ENCODE data around the gene INAFM2.

- no peak for TF ChIP-seq POLR2AphosphoS5 (IDR thresholded peaks at IDR 0.05; ENCODE audit: low read depth)
- no peak for TF ChIP-seq CTCF (conservative IDR thresholded peaks at IDR 0.05; ENCODE audit: low read depth in 2 of 2)
- TF ChIP-seq CREB1 (CRISPR knock-in tag; IDR thresholded peaks at IDR 0.05; ENCODE audit: low read depth), result no peak
- TF ChIP-seq EZH2 (IDR thresholded peaks at IDR 0.05; ENCODE audit: low read depth, unreplicated experiment), result no peak
- TF ChIP-seq EZH2phosphoT487 (IDR thresholded peaks at IDR 0.05; ENCODE audit: unreplicated experiment), result no peak
- no peak for TF ChIP-seq REST (IDR thresholded peaks at IDR 0.05; ENCODE audit: unreplicated experiment)
- no peak for TF ChIP-seq ZNF331 (CRISPR knock-in tag; IDR thresholded peaks at IDR 0.05; ENCODE audit: low read depth)
- no peak for TF ChIP-seq JUNB (IDR thresholded peaks at IDR 0.05; ENCODE audit: unreplicated experiment)
- no peak for TF ChIP-seq ETS1 (IDR thresholded peaks at IDR 0.05)
- TF ChIP-seq STAT1 (IDR thresholded peaks at IDR 0.05; ENCODE audit: unreplicated experiment), result no peak
- TF ChIP-seq NANOG (IDR thresholded peaks at IDR 0.05; ENCODE audit: borderline replicate concordance), result no peak
These were observed 8.7 kb upstream of the INAFM2 start for GRCh38 chr15:40314723-40315276.

All from GM23338 (cell line).